Kidney glomerular epithelial cell (primary cell): ENCODE data around the gene MARCHF10.

Experiments
- DNase-seq: peaks from one replicate; lab custom pipeline; 2025; lab: John Stamatoyannopoulos, UW

The MARCHF10 gene

DNA sequence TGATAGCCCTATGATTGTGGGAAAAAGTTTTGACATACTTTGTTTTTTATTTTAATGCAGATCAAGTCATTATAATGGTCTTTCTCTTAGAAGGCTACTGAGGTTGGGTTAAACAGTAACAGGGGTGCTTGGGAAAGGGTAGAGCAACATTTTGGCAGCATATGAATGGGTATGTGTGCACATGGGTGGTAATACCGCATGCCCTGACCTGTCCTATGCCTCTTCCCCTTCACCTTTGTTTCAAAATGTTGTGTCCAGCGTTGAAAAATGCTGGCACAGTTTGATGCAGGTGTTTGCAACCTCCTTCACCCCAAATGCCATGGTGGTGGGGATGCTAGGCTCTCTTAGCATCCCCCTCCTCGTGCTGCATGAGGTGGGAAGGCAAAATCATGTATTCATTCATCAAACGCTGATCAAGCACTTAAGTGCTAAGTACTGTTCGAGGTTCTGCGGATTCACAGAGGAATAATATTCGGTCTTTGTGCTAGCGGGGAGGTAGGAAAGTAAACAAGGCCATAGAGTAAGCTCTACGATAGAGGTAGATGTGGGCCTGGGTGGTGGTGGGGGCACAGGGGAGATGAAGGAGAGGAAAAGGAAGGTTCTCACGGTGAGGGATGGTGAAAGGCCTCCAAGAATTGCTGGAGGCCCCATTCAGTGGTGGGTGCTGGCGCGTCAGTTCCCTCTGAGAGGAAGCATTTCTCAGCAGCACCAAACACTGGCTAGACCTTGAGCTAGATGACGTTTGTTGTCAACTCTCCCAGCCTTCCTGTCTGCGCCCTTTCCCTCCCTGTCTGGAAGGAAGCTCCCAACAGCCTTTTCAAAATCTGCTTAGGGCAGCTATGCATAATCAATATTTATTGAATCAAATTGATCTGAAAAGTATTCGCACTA lies 13.3 kb upstream of the MARCHF10 start:
- DNase-seq: no peak

DNA sequence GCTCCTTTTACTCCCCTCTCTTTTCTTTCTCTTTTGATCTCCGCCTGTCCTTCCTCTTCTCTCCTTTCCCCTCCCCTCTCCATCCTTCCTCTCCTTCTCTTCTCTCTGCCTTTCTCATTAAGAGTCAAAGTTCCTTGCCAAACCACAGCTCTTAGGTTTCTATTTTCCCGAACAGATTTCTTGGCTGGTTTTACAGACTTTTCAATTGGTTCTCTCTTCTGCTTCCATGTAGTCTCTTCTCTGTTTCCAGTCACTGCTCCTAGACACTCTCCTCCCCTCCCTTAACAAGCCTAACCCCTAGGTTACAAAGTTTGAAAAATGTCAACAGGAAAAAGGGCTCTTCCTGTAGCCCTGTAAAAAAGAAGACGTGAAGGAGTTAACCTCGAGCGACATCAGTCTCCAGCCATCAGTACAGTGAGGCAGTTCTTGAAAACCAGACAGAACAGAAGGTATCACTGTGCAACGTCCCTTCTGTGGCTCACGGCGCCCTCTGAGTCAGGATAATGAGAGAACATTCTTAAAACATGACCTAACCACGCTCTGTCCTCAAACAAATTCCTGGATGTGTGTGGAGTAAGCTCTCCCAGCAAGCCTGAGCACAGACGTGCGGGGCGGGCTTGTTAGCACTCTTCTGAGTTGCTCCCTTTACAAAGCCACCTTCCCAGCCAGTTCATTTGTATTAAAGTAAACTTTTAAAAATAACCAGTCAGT lies 11.6 kb upstream of the MARCHF10 start:
- DNase-seq: peak; percentile 98

DNA sequence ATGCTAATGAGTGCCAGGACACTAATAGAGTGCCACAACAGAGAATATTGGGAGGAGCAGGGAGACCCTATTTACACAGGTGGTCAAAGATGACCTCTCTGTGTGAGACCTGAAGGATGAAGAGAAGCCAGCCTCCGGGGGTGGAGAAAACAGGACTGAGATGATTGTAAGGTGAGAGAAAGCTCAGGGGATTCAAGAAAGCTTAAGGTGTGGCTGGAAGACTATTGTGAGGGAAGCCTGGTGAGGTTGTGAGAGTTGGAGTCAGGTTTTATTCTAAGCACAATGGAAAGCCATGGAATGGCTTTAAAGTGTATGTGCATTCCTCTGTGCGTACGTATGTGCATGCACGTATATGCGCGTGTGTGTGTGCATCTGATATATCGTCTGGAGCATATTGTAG lies 10.4 kb upstream of the MARCHF10 start:
- DNase-seq: no peak

DNA sequence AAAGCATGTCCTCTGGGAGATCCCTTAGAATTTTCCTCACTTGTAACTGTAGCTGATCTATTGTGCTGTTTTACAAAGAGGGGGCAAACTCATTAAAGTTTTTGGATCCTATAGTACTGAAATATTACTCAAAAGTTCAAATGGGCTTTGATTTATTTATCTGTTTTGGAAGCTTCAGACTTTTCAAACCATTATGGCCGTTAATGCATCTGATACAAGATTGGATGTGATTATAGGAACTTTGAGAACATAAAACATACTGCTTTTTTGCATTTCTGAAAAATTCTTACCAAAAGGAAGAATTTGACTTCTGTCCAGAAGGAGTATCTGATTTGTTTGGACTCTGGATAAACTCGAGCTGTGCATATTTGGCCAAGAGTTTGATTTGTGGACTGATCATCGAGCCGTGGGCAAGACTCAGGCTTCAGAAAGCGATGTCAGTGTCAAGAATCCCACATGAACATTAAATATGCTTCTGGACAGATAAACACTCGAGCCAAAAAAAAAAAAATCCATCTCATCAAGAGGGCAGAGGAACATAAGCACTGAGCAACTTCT lies 8.2 kb upstream of the MARCHF10 start:
- DNase-seq: no peak

DNA sequence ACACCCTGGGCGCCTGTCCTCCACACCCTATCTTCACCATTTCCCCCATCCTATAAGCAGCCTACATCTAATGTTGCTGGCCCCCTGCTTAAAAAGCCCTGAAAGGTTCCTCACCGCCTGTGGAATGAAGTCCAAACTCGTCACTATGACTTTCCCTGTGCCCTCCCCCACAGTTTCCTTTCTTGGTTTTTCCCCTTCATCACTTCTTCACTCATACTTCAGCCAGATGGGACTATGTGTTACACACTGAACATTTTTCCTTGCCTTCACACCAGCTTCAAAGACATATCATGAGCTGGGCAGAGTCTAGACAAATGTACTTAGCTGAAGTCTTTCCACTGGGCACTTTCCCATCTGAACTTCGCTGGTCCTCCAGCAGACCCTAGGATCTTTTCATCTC lies 1.5 kb upstream of the MARCHF10 start:
- DNase-seq: no peak

DNA sequence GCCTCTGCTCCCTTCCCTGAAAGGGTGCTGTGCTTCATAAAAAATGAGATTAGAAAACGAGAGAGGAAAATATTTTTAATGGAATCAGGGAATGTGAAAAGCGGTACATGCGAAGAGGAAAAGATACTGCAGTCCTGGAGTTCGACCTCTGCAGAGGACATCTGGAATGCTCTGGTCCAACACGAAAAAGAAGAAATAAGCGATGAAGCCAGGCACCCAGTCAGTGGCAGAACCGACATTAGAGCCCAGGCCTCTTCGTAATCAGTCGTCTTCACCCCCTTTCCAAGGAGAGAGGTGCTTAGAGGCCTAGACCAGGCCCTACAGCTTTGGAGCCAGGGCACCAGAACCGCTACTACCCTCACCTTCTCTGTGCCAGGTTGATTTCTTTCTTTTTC lies 459 bp upstream of the MARCHF10 start:
- DNase-seq: no peak

DNA sequence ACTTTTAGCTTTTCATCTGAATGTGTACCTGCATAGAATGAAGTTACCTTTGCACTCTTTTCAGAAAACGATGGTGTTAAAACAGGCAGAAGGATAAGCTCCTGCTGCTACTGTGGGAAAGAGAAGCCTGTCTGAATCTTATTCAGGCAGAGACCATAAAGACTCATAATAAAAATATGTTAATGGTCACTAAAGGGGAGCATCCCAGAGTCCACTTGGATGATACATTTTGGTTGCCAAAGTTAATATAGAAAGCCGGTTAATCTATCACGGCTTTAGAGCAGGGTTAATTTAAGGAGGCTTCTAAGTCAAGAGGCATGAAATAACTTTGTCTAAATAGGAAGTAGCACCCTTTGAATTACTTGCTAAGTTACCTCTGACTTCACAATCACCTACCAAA lies 2.9 kb downstream of the MARCHF10 start:
- DNase-seq: no peak

DNA sequence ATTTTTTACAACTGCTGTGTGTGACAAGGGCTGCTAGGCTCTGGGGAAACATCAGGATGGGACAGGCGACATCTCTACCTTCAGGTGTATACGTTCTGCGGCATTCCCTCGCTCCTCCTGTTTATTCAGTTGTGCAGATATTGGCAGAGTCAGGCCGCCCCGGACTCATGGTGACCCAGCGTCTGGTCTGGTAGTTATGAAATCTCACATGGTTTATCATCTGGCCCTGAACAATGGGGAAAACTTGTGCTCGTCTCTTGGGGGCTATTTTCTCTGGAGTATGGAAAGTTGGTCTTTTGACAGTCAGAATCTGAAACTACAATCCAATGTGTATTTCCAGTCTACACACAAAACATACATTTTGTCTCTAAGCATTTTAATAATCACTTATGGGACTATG lies 3.3 kb downstream of the MARCHF10 start:
- DNase-seq: no peak

DNA sequence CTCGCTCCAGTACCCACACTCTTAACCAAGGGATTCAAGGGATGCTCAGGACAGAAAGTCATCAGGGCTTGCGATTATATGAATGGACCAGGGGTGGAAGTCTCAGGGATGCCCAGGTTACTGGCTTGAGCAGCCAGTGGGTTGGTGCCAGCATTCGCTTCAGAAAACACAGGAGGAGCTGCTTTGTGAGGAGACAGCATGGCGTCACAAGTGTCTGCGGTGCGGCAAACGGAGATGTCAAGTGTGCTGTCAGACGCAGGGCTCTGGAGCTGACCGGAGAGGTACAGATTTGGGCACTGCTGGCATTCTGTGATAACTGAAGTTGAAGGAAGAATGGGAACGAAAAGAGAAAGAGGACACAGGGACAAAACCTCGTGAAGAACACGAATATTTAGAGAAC lies 4.1 kb downstream of the MARCHF10 start:
- no peak for DNase-seq

DNA sequence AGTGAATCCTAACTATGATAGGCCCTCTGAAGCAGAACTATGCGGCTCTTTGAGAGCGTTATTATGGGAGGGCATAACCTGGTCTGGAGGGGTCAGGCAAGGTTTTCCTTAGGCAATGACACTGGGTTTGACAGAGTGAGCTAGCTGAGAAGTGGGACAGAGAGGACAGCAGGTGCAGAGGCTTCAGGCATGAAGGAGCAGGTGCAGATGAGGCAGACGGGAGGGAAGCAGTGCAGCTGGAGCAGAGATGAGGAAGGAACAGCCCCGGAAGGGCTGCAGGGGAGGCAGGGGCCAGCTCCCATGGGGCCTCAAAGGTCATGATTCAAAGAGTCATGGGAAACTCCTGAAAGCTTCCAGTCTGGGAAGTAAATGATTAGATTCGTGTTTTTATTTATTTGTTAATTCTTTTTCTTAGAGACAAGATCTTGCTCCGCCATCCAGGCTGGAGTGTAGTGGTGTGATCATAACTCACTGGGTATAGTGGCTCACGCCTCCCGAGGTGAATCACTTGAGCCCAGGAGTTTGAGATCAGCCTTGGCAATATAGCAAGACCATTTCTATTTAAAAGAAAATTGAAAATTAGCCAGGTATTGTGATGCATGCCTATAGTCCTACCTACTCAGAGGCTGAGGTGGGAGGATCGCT lies 5.4 kb downstream of the MARCHF10 start:
- DNase-seq: no peak

DNA sequence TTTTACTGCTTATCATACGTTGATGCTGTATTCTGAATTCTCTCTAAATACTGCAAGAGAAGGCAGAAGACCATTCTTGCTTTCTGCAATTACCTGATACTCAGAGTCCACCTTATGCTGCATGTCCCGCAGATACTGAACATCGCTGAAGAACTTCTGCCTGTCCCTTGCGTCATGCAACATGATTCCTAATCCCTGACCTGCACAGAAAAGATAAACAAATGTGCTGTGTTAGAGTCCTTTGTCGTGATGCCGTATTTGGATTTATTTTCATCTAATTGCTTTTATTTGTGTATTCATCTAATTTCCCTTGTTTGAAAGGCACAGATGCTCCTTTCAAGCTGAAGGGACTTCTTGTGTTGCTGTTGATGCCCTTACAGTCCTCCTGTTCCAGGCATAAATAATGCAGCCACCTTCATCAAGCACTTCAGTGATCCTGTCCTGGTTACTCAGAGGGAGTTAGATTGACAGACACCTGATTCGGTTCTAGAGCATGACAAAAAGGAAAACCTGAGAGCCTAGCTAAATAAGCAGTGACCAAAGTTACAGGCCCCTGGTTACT lies 6.5 kb downstream of the MARCHF10 start:
- no peak for DNase-seq

DNA sequence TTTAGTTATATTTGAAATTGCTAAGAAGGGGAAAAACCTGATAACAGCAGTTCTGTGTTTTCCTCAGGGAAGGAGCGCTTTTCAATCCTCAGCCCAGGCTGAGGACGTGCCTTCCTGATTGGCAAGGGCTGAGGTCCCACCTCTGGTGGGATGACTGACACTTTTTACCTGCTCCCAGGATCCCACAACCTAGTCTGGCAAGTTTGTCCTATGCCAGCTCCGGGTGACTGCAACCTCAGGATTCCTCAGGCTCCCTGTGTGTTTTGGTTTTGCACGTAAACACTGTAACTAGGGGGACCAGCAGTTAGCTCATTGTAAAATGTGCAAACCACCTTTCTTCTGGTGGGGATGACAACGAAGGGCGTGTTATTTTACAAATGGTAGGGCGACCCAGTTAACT lies 7.5 kb downstream of the MARCHF10 start:
- DNase-seq: peak; percentile 18

DNA sequence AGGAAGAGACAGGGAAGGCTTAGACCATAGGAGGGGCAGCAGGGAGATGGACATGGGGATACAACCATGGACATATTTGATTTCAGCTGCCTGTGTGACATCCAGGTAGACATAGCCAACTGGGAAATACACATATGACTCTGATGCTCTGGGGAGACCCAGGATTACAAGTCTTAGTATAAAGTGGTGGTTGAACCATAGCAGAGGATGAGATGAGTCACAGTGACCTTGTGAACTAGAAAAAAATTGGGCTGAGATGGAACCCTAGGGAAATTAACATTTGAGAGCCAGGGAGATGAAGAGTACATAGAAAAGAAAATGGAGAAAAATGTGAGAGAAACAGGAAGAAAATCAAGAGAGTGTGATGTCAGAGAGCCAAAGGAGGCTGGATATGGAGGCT lies 10.2 kb downstream of the MARCHF10 start:
- DNase-seq: no peak

DNA sequence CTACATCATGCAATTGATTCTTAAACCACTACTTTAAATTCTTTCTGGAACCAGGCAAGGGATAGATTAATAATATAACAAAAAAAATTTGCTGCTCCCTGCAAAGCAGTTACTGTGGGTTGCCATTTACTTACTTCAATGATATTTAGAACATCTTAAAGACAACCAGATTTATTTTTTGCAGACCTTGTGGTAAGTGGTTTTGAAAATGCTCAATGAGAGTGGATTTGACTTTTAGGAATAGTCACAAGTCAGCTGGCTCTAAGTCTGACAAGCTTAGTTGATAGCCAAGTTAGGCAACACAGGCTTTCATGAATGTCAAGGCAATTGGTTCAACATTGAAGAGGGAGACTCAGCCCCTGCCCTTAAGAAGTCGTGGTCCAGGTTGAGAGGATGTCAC lies 11.8 kb downstream of the MARCHF10 start:
- DNase-seq: no peak

DNA sequence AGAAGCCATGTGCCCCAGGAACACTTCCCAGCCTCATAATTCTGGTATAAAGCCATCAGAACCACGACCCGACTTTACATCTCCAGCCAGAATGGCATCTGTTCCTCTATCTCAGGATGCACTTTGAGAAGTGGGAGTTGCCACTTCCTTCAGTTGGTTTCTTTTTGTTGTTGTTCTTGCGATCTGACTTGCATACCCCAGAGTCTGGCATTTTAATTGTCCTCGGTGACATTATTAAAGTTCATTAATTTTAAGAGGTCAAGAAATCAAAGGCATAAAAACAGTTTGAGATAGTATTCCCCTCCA lies 13.5 kb downstream of the MARCHF10 start:
- no peak for DNase-seq

DNA sequence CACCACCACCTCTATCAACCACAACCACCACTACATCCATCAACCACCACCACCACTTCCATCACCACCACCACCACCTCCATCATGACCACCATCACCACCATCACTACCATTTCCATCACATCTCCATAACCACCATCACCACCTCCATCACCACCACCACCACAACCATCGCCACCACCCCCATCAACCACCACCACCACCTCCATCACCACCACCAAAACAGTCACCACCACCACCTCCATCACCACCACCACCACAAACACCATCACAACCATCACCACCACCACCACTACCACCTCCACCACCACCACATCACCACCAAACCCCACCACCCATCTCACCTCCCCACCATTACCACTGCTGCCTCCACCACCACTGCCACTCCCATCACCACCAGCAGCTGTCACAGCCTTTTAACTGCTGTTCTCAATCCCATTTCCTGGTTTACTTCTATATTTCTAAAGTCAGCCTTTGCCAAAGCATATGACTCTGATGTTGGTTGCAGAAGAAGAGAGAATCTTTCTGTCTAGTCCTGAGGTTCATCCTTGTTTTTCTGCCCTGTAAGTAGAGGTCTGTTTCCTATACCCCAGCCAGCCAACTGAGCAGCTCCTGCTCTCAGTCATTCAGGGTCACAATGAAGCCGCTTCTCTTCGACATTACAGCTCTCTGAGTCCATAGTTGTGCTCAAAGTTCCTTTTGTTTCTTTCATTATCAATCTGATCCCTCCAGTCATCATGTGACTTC lies 14.0 kb downstream of the MARCHF10 start:
- DNase-seq: no peak

DNA sequence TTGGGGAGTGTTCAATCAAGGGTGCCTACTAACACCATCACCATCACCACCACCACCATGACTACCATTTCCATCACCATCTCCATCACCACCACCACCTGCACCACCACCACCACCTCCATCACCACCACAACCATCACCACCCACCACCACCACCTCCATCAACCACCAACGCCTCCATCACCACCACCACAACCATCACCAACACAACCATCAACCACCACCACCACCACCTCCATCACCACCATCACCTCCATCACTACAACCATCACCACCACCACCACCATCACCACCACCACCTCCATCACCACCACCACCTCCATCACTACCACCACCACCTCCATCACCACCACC lies 15.7 kb downstream of the MARCHF10 start:
- DNase-seq: no peak

DNA sequence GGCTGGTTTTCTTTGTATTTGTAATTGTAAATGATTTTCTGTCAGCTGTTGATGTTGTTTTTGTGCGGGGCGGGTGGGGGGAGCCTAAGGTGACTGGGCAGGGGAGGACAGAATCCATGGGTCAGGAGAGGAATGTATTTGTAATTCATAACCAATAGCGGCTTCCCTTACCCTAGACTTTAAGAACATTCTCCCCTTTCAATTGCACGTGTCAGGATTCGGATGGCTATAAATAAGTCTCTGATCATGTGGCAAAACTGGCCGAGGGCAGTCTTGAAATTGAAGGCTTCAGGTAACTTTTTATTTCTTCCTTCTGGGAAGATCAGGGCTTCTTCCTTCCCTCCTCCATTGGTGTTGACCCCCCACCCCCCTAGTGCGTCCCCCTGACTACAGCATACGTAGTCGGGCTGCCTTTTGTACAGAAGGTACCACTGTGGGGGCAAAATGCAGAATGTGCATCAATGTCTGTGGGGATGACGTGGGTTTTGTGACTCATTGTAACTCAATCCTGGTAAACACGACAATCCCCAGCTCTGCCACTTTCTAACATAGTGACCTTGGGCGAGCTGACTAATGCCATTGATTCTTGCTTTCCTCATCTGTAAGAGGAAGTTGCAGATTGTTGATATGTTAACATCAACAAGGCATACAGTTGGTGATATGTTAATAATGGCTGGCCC lies 16.2 kb downstream of the MARCHF10 start:
- DNase-seq: peak; percentile 49

DNA sequence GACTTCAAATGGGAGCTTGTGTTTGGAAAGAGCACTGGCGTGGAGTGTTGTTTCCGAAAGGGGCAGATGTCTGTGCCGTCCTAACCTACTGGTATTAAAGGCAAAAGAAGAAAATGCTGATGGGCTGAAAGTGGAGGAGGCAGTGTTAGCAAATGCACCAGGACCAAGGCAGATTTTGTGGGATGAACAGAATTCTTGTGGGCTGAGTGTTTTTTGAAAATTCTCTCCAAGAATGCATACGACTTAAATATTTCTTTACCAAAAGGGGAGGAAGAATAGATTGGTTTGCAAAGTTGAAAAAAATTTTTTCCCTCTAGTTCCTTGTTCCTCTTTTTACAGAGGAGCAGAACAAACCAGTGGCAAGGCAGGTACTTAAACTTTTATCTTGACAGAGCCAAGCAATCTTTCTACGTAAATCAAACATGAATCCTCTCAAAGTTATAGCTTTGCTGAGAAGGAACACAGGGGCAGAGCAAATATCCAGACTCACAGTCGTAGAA lies 16.8 kb downstream of the MARCHF10 start:
- DNase-seq: peak; percentile 69

DNA sequence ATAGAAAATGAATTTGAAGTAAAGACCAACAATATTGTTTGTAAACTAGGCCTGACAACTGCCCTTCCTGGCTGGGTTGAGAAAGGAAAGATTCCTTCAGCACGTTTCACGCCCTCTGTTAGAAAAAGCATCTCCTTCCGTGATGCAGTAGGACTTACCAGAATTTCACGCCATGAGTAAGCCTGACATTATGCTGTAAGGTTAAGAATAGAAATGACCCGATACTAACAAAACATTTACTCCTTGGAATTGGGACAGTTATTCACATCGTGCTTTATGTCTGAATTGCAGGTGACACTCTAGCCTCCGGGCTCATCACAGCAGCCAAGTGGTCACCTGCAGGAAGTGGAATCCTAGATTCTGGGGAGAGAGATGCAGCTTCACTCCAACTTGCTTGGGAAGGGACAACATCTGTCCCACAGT lies 17.5 kb downstream of the MARCHF10 start:
- peak; percentile 40 for DNase-seq

DNA sequence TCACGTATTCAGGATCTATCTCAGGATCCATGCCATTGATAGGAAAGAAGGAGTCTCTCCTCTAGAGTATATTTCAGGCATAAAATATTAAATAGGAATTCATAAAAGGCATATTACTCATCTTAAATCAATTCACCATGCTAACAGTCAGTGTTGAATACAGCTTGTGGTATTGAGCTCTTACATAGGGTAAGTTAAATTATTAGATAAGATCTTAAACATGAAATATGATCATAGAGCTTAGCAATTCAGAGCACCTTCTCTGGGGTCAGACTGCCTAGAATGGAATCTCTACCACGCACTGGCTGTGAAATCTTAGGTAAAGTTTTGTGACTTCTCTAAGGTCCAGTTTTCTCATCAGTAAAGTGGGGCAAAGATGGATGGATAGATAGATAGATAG lies 20.7 kb downstream of the MARCHF10 start:
- no peak for DNase-seq
